K562 (cell line): Measurements from ENCODE around the gene ASB15. TPM values are rescaled to one million over a fixed set of nuclear protein-coding genes. Genes with fewer than 3 reads are reported as not detected.

ENCODE experiments used
- CBFB ChIP-seq: sonication (generic); formaldehyde crosslinking; IDR thresholded peaks from 2 replicates; pipeline ENCODE4 v1.4.0; 2020; ENCODE audit warnings: mild to moderate bottlenecking, missing genetic modification reagents
- CTBP1 ChIP-seq: fragments of 450-650 bp; IDR thresholded peaks from 2 replicates; pipeline ENCODE4 v1.6.1; 2016; ENCODE audit warnings: borderline replicate concordance
- HDAC2 ChIP-seq: fragments of 450-650 bp; IDR thresholded peaks from 2 replicates; pipeline ENCODE4 v1.6.1; 2016; ENCODE audit warnings: mild to moderate bottlenecking
- KDM5B ChIP-seq: fragments of 200-600 bp; sonication (generic); IDR thresholded peaks from 2 replicates; pipeline ENCODE4 v1.6.1; 2012; ENCODE audit warnings: low read depth, mild to moderate bottlenecking, moderate library complexity, low read length, control low read depth, inconsistent platforms; ENCODE audit not compliant: insufficient replicate concordance
- SMARCE1 ChIP-seq: fragments of 450-650 bp; IDR thresholded peaks from 2 replicates; pipeline ENCODE4 v1.7.1; 2016; ENCODE audit warnings: mild to moderate bottlenecking
- TRIM28 ChIP-seq: fragments of 450-650 bp; IDR thresholded peaks from 2 replicates; pipeline ENCODE4 v1.6.1; 2017
- polyA plus RNA-seq, 8 experiments: library from polyadenylated mRNA; depleted of rRNA in 4 of 8; stranded (reverse) in 5 of 8; unstranded in 3 of 8; fragments of >200 nt; fragmentation: Nextera tagmentation in 2 of 8; fragmentation: Illumina TruSeq in 1 of 8; extraction: Ambion mirVana in 2 of 8; extraction: Trizol in 1 of 8; gene quantifications; 2 replicates each; pipeline versions ENCODE4 v1.2.1 to v1.2.3, GENCODE V29; 2011 to 2014; ENCODE audit warnings: inconsistent platforms in 1 of 8, missing spikeins in 1 of 8
- total RNA-seq, 7 experiments: library from RNA; depleted of rRNA in 6 of 7; stranded (reverse); fragments of >200 nt in 6 of 7; fragmentation: Illumina TruSeq in 2 of 7; extraction: Trizol in 2 of 7; gene quantifications; 2 replicates each; pipeline versions ENCODE4 v1.2.1 to v1.2.3, GENCODE V29; 2011 to 2021; ENCODE audit warnings: low replicate concordance in 1 of 7
- TF ChIP-seq, protein P1 (sequence below): fragments of 250-450 bp; sonication (Bioruptor Pico); IDR thresholded peaks from 2 replicates; pipeline ENCODE4 v1.4.0; 2020; ENCODE audit warnings: mild to moderate bottlenecking
- TF ChIP-seq, protein P2 (sequence below): sonication (generic); formaldehyde crosslinking; IDR thresholded peaks from 2 replicates; pipeline ENCODE4 v1.8.1; 2023; ENCODE audit warnings: mild to moderate bottlenecking, missing genetic modification reagents
- TF ChIP-seq, protein P3 (sequence below), 2 experiments: IDR thresholded peaks in 1 of 2; conservative IDR thresholded peaks in 1 of 2; 2 replicates each; pipeline ENCODE4 v1.6.1; 2016; ENCODE audit warnings: low read depth in 2 of 2, mild to moderate bottlenecking in 1 of 2, missing compliant biosample characterization in 1 of 2, missing genetic modification characterization in 1 of 2, moderate library complexity in 1 of 2
- TF ChIP-seq, protein P4 (sequence below): sonication (generic); formaldehyde crosslinking; IDR thresholded peaks from 2 replicates; pipeline ENCODE4 v1.9.0; 2022; ENCODE audit warnings: mild to moderate bottlenecking, missing genetic modification reagents
- TF ChIP-seq, protein P5 (sequence below), 2 experiments: fragments of 450-650 bp; conservative IDR thresholded peaks; 2 replicates each; pipeline ENCODE4 v1.6.1; 2017; ENCODE audit warnings: mild to moderate bottlenecking in 2 of 2, moderate library complexity in 2 of 2
- TF ChIP-seq, protein P6 (sequence below): fragments of 150-350 bp; conservative IDR thresholded peaks from 2 replicates; pipeline ENCODE4 v1.6.1; 2014; ENCODE audit warnings: low read length

ASB15 gene
- total and polyA plus RNA-seq, 9 of the 15 experiments (the other 6 are each of a cell fraction or from before 2014, with no cell fraction given), result 0.03 to 0.14 (median 0.04) TPM; not detected in 3

DNA sequence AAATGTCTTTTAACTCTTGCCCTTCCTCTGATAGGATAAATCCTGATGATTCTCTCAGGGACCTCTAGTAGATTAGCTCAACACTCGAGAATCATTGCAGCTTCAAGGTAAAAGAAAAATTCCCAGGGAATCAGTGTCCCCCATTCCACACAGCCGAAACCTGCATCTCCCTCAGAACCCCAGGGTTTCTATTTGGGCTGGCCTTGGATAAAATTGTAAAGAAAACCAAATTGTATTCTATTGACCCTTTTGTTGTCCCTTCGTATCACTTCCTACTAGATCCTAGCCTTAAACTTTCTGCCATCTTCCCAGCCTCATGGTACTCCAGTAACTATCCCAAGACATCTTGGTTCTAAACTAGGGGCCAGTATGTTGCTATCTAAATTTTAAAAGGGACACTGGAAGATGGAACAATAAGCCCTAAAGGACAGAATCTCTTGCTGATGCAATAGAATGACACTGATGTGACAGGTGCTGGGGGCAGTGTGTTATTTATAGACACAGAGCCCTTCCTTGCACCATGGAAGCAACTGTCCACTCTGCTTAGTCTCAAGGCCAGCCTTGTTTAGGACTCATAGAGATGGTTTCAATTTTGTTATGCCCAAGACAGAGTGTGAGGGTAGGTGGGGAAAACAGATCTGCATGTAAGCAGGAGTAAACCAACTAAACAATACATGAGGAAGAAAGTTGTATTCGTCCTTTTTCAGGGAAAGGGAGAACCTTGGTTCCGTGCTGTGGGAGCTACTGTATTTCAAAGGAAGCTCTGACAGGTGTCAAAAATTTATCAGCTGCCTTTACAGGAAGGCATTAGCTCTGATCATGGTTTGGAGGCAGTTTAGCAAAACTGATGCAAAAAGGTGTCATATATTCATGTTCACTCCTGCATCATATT is 7.6 kb downstream of the ASB15 start (continued):
- TF ChIP-seq, protein P1, sequence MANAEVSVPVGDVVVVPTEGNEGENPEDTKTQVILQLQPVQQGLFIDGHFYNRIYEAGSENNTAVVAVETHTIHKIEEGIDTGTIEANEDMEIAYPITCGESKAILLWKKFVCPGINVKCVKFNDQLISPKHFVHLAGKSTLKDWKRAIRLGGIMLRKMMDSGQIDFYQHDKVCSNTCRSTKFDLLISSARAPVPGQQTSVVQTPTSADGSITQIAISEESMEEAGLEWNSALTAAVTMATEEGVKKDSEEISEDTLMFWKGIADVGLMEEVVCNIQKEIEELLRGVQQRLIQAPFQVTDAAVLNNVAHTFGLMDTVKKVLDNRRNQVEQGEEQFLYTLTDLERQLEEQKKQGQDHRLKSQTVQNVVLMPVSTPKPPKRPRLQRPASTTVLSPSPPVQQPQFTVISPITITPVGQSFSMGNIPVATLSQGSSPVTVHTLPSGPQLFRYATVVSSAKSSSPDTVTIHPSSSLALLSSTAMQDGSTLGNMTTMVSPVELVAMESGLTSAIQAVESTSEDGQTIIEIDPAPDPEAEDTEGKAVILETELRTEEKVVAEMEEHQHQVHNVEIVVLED, result peak; percentile 46
- TF ChIP-seq, protein P2, sequence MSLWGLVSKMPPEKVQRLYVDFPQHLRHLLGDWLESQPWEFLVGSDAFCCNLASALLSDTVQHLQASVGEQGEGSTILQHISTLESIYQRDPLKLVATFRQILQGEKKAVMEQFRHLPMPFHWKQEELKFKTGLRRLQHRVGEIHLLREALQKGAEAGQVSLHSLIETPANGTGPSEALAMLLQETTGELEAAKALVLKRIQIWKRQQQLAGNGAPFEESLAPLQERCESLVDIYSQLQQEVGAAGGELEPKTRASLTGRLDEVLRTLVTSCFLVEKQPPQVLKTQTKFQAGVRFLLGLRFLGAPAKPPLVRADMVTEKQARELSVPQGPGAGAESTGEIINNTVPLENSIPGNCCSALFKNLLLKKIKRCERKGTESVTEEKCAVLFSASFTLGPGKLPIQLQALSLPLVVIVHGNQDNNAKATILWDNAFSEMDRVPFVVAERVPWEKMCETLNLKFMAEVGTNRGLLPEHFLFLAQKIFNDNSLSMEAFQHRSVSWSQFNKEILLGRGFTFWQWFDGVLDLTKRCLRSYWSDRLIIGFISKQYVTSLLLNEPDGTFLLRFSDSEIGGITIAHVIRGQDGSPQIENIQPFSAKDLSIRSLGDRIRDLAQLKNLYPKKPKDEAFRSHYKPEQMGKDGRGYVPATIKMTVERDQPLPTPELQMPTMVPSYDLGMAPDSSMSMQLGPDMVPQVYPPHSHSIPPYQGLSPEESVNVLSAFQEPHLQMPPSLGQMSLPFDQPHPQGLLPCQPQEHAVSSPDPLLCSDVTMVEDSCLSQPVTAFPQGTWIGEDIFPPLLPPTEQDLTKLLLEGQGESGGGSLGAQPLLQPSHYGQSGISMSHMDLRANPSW, result no peak
- TF ChIP-seq, protein P3, sequence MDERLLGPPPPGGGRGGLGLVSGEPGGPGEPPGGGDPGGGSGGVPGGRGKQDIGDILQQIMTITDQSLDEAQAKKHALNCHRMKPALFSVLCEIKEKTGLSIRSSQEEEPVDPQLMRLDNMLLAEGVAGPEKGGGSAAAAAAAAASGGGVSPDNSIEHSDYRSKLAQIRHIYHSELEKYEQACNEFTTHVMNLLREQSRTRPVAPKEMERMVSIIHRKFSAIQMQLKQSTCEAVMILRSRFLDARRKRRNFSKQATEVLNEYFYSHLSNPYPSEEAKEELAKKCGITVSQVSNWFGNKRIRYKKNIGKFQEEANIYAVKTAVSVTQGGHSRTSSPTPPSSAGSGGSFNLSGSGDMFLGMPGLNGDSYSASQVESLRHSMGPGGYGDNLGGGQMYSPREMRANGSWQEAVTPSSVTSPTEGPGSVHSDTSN (CRISPR knock-in tag; IDR thresholded peaks at IDR 0.05; ENCODE audit: low read depth), result no peak; the same call in none of the 2 replicates
- TF ChIP-seq, protein P3 (tag; conservative IDR thresholded peaks at IDR 0.05; ENCODE audit: low read depth), result peak; percentile 92
- TF ChIP-seq, protein P4, sequence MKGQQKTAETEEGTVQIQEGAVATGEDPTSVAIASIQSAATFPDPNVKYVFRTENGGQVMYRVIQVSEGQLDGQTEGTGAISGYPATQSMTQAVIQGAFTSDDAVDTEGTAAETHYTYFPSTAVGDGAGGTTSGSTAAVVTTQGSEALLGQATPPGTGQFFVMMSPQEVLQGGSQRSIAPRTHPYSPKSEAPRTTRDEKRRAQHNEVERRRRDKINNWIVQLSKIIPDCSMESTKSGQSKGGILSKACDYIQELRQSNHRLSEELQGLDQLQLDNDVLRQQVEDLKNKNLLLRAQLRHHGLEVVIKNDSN (CRISPR knock-in tag), result no peak
- TF ChIP-seq HDAC2 (peak; percentile 60; the same call in 1 of the 2 replicates), KDM5B (no peak), TRIM28 (no peak), CBFB (CRISPR knock-in tag) (no peak), SMARCE1 (0 out of 2 replicates have a peak, but pooled peaks have one; percentile 40), CTBP1 (peak; percentile 95)
- TF ChIP-seq, protein P5, sequence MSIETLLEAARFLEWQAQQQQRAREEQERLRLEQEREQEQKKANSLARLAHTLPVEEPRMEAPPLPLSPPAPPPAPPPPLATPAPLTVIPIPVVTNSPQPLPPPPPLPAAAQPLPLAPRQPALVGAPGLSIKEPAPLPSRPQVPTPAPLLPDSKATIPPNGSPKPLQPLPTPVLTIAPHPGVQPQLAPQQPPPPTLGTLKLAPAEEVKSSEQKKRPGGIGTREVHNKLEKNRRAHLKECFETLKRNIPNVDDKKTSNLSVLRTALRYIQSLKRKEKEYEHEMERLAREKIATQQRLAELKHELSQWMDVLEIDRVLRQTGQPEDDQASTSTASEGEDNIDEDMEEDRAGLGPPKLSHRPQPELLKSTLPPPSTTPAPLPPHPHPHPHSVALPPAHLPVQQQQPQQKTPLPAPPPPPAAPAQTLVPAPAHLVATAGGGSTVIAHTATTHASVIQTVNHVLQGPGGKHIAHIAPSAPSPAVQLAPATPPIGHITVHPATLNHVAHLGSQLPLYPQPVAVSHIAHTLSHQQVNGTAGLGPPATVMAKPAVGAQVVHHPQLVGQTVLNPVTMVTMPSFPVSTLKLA (conservative IDR thresholded peaks at IDR 0.05), result no peak
- TF ChIP-seq, protein P6, sequence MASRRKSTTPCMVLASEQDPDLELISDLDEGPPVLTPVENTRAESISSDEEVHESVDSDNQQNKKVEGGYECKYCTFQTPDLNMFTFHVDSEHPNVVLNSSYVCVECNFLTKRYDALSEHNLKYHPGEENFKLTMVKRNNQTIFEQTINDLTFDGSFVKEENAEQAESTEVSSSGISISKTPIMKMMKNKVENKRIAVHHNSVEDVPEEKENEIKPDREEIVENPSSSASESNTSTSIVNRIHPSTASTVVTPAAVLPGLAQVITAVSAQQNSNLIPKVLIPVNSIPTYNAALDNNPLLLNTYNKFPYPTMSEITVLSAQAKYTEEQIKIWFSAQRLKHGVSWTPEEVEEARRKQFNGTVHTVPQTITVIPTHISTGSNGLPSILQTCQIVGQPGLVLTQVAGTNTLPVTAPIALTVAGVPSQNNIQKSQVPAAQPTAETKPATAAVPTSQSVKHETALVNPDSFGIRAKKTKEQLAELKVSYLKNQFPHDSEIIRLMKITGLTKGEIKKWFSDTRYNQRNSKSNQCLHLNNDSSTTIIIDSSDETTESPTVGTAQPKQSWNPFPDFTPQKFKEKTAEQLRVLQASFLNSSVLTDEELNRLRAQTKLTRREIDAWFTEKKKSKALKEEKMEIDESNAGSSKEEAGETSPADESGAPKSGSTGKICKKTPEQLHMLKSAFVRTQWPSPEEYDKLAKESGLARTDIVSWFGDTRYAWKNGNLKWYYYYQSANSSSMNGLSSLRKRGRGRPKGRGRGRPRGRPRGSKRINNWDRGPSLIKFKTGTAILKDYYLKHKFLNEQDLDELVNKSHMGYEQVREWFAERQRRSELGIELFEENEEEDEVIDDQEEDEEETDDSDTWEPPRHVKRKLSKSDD, result no peak
